Measurements from ENCODE around the gene EXOSC7. TPM values are rescaled to one million over a fixed set of nuclear protein-coding genes. Genes with fewer than 3 reads are reported as not detected.
A peak's percentile ranks its signal among the peaks of the same experiment; 100 is the strongest.

EXOSC7 gene
- total and polyA plus RNA-seq, 11 donors, result 23.8 to 87.3 (median 32.9) TPM

DNA sequence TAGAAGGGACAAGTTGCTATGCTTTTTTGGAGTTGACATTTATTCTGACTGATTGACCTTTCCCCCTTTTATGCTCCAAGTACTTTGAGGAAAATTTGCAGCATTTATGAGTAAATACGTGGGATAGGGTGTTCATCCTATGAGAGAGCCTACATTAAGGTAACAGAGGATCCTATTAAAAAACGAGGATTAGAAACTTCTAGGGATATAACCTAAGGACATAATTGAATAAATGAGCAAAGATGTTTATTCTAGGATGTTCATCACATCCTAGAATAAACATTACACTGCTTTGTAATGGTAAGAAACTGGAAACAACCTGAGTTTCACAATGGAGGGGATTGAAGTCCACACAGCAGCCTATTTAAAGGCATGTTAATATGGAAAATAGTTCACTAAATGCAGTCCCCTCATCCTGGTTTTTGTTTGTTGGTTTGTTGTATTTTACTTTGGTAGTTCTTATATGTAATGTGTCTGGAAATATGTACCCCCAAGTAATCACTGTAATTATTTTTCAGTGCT, 26.2 kb downstream of the EXOSC7 start:
- Histone ChIP-seq H3K27me3 (no peaks in the 10 kb centered on the region), H3K27ac (peak overlapping the region in 11 of 12 donors; percentile 18 to 79 (median 69)), H3K36me3 (peaks cover 0 to 81% (median 62%) of the 10 kb centered on the region in 9 donors), H3K9me3 (peaks cover 0 to 9% (median 0%) of the 10 kb centered on the region in 12 donors), H3K4me3 (no peak overlapping the region), H3K4me1 (peaks cover 0 to 38% (median 21%) of the 10 kb centered on the region in 12 donors)
- ATAC-seq (no peak), DNase-seq (no peak)
- intact Hi-C loops (cut with DNase I), result no loop called here
- 61 to 72% (median 68%) methylated on average over 2 of the region's 2 CpGs for WGBS, 4 donors
- TF ChIP-seq, protein P1, sequence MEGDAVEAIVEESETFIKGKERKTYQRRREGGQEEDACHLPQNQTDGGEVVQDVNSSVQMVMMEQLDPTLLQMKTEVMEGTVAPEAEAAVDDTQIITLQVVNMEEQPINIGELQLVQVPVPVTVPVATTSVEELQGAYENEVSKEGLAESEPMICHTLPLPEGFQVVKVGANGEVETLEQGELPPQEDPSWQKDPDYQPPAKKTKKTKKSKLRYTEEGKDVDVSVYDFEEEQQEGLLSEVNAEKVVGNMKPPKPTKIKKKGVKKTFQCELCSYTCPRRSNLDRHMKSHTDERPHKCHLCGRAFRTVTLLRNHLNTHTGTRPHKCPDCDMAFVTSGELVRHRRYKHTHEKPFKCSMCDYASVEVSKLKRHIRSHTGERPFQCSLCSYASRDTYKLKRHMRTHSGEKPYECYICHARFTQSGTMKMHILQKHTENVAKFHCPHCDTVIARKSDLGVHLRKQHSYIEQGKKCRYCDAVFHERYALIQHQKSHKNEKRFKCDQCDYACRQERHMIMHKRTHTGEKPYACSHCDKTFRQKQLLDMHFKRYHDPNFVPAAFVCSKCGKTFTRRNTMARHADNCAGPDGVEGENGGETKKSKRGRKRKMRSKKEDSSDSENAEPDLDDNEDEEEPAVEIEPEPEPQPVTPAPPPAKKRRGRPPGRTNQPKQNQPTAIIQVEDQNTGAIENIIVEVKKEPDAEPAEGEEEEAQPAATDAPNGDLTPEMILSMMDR (IDR thresholded peaks at IDR 0.05), result no peak
- TF ChIP-seq POLR2A (IDR thresholded peaks at IDR 0.05), result no peak

DNA sequence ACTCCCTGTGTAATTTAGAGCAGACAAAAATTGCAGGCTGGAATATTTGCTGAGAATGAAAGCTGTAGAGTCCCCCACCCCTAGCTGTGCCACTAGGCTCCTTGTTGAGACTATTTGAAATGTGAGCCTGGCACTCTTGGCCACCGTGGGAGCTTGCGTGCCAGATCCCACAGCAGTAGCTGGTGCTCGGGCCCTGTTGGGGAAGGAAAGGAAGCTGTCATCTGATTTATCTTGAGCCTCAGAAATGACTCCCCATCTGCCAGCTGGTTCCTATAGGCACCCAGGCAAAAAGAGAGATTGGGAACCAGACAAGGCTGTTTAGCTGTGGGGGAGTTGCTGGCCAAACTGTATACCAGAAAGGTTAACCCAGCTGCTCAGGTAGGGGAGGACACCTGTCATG, 26.7 kb downstream of the EXOSC7 start:
- H3K36me3 ChIP-seq, result peaks cover 0 to 80% (median 62%) of the 10 kb centered on the region in 9 donors
- 37 to 68% (median 55%) methylated on average over 3 of the region's 3 CpGs for WGBS, 4 donors
- intact Hi-C loops (cut with DNase I), result no loop called here
- peaks cover 0 to 9% (median 0%) of the 10 kb centered on the region in 12 donors for H3K9me3 ChIP-seq
- no peak overlapping the region for H3K4me3 ChIP-seq
- peak overlapping the region in 11 of 12 donors; percentile 18 to 79 (median 69) for H3K27ac ChIP-seq
- peak in 1 of 5 donors; percentile 41 for DNase-seq
- peaks cover 0 to 43% (median 21%) of the 10 kb centered on the region in 12 donors for H3K4me1 ChIP-seq
- ATAC-seq, result peak; percentile 44 to 64 (median 56)
- TF ChIP-seq POLR2A (IDR thresholded peaks at IDR 0.05), result no peak
- TF ChIP-seq, protein P1 (IDR thresholded peaks at IDR 0.05), result no peak
- H3K27me3 ChIP-seq, result no peaks in the 10 kb centered on the region

DNA sequence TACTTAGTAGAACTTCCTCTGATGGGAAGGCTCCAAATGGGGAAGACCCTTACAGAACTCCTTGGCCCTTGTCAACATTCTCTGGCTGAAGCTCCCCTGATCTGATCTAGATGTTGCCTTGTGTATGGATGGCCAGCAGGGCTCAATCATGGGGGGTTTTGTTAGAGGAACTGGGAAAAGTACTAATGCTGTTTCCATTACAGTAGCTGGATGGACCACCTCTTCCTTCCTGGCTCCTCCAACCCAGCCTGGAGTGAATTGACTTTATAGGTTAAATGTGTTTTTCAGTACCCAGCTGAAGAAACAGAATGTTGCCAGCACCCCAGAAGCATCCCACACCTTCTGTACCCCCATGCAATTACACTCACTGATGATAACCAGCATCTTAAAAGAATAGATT, 27.4 kb downstream of the EXOSC7 start:
- peak in 2 of 4 donors; percentile 3 to 7 for ATAC-seq
- Histone ChIP-seq H3K4me1 (peaks cover 0 to 49% (median 23%) of the 10 kb centered on the region in 12 donors), H3K36me3 (peaks cover 0 to 80% (median 61%) of the 10 kb centered on the region in 9 donors), H3K27ac (peak overlapping the region in 10 of 12 donors; percentile 35 to 79 (median 70)), H3K27me3 (no peaks in the 10 kb centered on the region), H3K4me3 (no peak overlapping the region), H3K9me3 (peaks cover 0 to 9% (median 0%) of the 10 kb centered on the region in 12 donors)
- intact Hi-C loops (cut with DNase I), result no loop called here
- TF ChIP-seq, protein P1 (IDR thresholded peaks at IDR 0.05), result no peak
- TF ChIP-seq POLR2A (IDR thresholded peaks at IDR 0.05), result no peak
- DNase-seq, result no peak

DNA sequence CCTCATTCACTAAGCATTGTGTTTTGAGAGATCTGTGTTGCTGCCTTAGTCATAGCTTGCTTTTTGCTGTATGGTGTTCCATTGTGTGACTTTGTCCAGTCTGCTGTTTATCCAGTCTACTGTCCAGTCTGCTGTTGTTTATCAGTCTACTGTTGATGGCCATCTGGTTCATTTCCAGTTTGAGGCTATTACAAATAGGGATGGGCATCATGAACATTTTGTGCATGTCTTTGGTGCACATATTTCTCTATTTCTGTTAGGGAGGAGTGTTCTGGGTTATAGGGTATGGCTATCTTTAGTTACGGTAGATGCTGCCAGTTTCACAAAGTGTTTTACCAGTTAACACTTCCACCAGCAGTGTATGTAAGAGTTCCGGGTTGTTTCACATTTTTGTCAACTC, 27.8 kb downstream of the EXOSC7 start:
- 27 to 57% (median 36%) methylated on average over 2 of the region's 2 CpGs for WGBS, 4 donors
- Histone ChIP-seq H3K27ac (peak overlapping the region in 10 of 12 donors; percentile 35 to 79 (median 70)), H3K27me3 (no peaks in the 10 kb centered on the region), H3K36me3 (peaks cover 0 to 80% (median 59%) of the 10 kb centered on the region in 9 donors), H3K4me3 (no peak overlapping the region), H3K4me1 (peaks cover 0 to 54% (median 23%) of the 10 kb centered on the region in 12 donors), H3K9me3 (peaks cover 0 to 9% (median 0%) of the 10 kb centered on the region in 12 donors)
- no peak for TF ChIP-seq POLR2A (IDR thresholded peaks at IDR 0.05)
- intact Hi-C loops (cut with DNase I), result no loop called here
- no peak for DNase-seq
- ATAC-seq, result peak; percentile 48 to 80 (median 54)

All from heart left ventricle (tissue), 16 donors.